Measurements from ENCODE around the gene DLGAP1.

DNA sequence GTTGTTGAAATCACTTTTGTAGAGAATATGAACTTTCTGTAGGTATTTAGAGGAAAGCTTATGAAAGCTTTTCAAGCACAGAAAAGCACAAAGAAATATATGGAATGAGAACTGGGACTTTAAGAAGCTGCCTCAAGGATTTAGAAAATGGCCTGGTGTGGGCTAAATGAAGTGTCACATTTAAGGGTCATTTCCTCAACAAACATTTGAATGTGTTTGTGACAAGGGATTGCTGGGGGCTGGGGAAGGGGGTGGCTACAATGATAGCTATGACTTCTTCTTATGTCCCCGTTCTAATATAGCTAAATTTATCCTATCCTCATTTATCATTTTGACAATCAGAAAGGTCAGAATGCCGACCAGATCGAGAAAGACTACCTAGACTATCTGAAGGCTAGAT lies 69.2 kb downstream of the DLGAP1 start:
- TF ChIP-seq, protein P1, sequence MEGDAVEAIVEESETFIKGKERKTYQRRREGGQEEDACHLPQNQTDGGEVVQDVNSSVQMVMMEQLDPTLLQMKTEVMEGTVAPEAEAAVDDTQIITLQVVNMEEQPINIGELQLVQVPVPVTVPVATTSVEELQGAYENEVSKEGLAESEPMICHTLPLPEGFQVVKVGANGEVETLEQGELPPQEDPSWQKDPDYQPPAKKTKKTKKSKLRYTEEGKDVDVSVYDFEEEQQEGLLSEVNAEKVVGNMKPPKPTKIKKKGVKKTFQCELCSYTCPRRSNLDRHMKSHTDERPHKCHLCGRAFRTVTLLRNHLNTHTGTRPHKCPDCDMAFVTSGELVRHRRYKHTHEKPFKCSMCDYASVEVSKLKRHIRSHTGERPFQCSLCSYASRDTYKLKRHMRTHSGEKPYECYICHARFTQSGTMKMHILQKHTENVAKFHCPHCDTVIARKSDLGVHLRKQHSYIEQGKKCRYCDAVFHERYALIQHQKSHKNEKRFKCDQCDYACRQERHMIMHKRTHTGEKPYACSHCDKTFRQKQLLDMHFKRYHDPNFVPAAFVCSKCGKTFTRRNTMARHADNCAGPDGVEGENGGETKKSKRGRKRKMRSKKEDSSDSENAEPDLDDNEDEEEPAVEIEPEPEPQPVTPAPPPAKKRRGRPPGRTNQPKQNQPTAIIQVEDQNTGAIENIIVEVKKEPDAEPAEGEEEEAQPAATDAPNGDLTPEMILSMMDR (IDR thresholded peaks at IDR 0.05), result no peak
- TF ChIP-seq POLR2AphosphoS5 (IDR thresholded peaks at IDR 0.05; ENCODE audit: insufficient read depth in 1 of 2, low read depth in 1 of 2), result no peak
- no peak for TF ChIP-seq POLR2A (IDR thresholded peaks at IDR 0.05)
